Mesothelial cell of epicardium (in vitro differentiated cells): ENCODE data around the gene SYPL2. TPM values are rescaled to one million over a fixed set of nuclear protein-coding genes. Genes with fewer than 3 reads are reported as not detected.

Experiments
- DNase-seq, 2 experiments: peaks; one replicate each; pipeline ENCODE4 v3.0.0; 2021; ENCODE audit warnings: low spot score in 2 of 2; ENCODE audit not compliant: unreplicated experiment in 2 of 2
- H3K27ac Mint-ChIP-seq: 2 replicates; pipeline ENCODE4 v1.8.0; 2021; ENCODE audit warnings: mixed read lengths
- H3K27me3 Mint-ChIP-seq: 2 replicates; pipeline ENCODE4 v1.8.0; 2021; ENCODE audit warnings: low read depth, mixed read lengths
- H3K36me3 Mint-ChIP-seq: 2 replicates; pipeline ENCODE4 v1.8.0; 2021; ENCODE audit warnings: mixed read lengths
- H3K4me1 Mint-ChIP-seq: 2 replicates; pipeline ENCODE4 v1.8.0; 2021; ENCODE audit warnings: mixed read lengths
- H3K4me3 Mint-ChIP-seq: 2 replicates; pipeline ENCODE4 v1.8.0; 2021; ENCODE audit warnings: mild to moderate bottlenecking, moderate library complexity, mixed read lengths
- H3K9me3 Mint-ChIP-seq: 2 replicates; pipeline ENCODE4 v1.8.0; 2021; ENCODE audit warnings: mixed read lengths
- CTCF ChIP-seq: fragments of 200-600 bp; sonication (generic); IDR thresholded peaks from one replicate; pipeline ENCODE4 v1.5.0; 2021; ENCODE audit warnings: antibody characterized with exemption; ENCODE audit not compliant: unreplicated experiment
- total RNA-seq: library from RNA; stranded (reverse); gene quantifications from 3 replicates; pipeline ENCODE4 v1.2.1, GENCODE V29; 2021

The SYPL2 gene
- total RNA-seq, 1 donor from 2014 or later = 0.11 TPM

- peaks cover 21% of the 10 kb centered on the region for H3K4me1 Mint-ChIP-seq
- peak overlapping the region; percentile 91 for H3K27ac Mint-ChIP-seq
- DNase-seq = no peak
- peaks cover 29% of the 10 kb centered on the region for H3K27me3 Mint-ChIP-seq
- no peak for TF ChIP-seq CTCF
- peaks cover 2% of the 10 kb centered on the region for H3K36me3 Mint-ChIP-seq
- peak overlapping the region; percentile 87 for H3K4me3 Mint-ChIP-seq
- H3K9me3 Mint-ChIP-seq = no peaks in the 10 kb centered on the region
Observed at GRCh38 chr1:109484519-109484975, 18.2 kb downstream of the SYPL2 start.

- H3K36me3 Mint-ChIP-seq = peaks cover 2% of the 10 kb centered on the region
- no peak for DNase-seq
- peak overlapping the region; percentile 87 for H3K4me3 Mint-ChIP-seq
- H3K27ac Mint-ChIP-seq = peak overlapping the region; percentile 91
- no peak for TF ChIP-seq CTCF
- H3K27me3 Mint-ChIP-seq = peaks cover 24% of the 10 kb centered on the region
- H3K4me1 Mint-ChIP-seq = peaks cover 21% of the 10 kb centered on the region
- no peaks in the 10 kb centered on the region for H3K9me3 Mint-ChIP-seq
Observed at GRCh38 chr1:109485001-109485400, 18.7 kb downstream of the SYPL2 start.

GRCh38 chr1:109487261-109487660 is 20.9 kb downstream of the SYPL2 start:
- Mint-ChIP-seq H3K4me3 (no peak overlapping the region), H3K4me1 (peaks cover 21% of the 10 kb centered on the region), H3K27me3 (peaks cover 4% of the 10 kb centered on the region), H3K27ac (no peak overlapping the region), H3K9me3 (no peaks in the 10 kb centered on the region), H3K36me3 (peaks cover 2% of the 10 kb centered on the region)
- TF ChIP-seq CTCF = no peak
- DNase-seq = no peak

GRCh38 chr1:109488201-109488600 is 21.9 kb downstream of the SYPL2 start:
- no peak for TF ChIP-seq CTCF
- Mint-ChIP-seq H3K27me3 (no peaks in the 10 kb centered on the region), H3K9me3 (no peaks in the 10 kb centered on the region), H3K27ac (no peak overlapping the region), H3K36me3 (peaks cover 2% of the 10 kb centered on the region), H3K4me1 (peaks cover 16% of the 10 kb centered on the region), H3K4me3 (no peak overlapping the region)
- no peak for DNase-seq

- DNase-seq = no peak
- Mint-ChIP-seq H3K4me3 (no peak overlapping the region), H3K36me3 (peaks cover 2% of the 10 kb centered on the region), H3K27me3 (no peaks in the 10 kb centered on the region), H3K4me1 (peaks cover 13% of the 10 kb centered on the region), H3K27ac (no peak overlapping the region), H3K9me3 (no peaks in the 10 kb centered on the region)
- no peak for TF ChIP-seq CTCF
Observed at GRCh38 chr1:109488696-109489095, 22.4 kb downstream of the SYPL2 start.
